ENCODE measurements around the gene NLRP3.

The NLRP3 gene

GRCh38 chr1:247456914-247457639 lies 41.1 kb downstream of the NLRP3 start:
- no peak for TF ChIP-seq CTCF (IDR thresholded peaks at IDR 0.05)
- Histone ChIP-seq H3K27ac (peak overlapping the region; percentile 18), H3K4me1 (ENCODE audit: control insufficient read depth in 1 of 2, insufficient read depth in 1 of 2, low read depth in 1 of 2, low read length in 1 of 2) (peaks cover 34% of the 10 kb centered on the region in 2 experiments), H3K9me3 (no peaks in the 10 kb centered on the region), H3K36me3 (no peaks in the 10 kb centered on the region), H3K27me3 (no peaks in the 10 kb centered on the region), H3K4me3 (ENCODE audit: low read depth in 1 of 2, low read length in 1 of 2) (no peak overlapping the region)

GRCh38 chr1:247459507-247459906 lies 43.5 kb downstream of the NLRP3 start:
- Histone ChIP-seq H3K4me1 (ENCODE audit: control insufficient read depth in 1 of 2, insufficient read depth in 1 of 2, low read depth in 1 of 2, low read length in 1 of 2) (peaks cover 19 to 20% of the 10 kb centered on the region in 2 experiments), H3K36me3 (no peaks in the 10 kb centered on the region), H3K27me3 (no peaks in the 10 kb centered on the region), H3K27ac (no peak overlapping the region), H3K9me3 (no peaks in the 10 kb centered on the region), H3K4me3 (ENCODE audit: low read depth in 1 of 2, low read length in 1 of 2) (no peak overlapping the region)
- TF ChIP-seq CTCF (IDR thresholded peaks at IDR 0.05): no peak

GRCh38 chr1:247465796-247466195 lies 49.8 kb downstream of the NLRP3 start:
- no peaks in the 10 kb centered on the region for H3K27me3 ChIP-seq
- no peak overlapping the region for H3K27ac ChIP-seq
- peaks cover 3 to 5% of the 10 kb centered on the region in 2 experiments for H3K4me1 ChIP-seq (ENCODE audit: control insufficient read depth in 1 of 2, insufficient read depth in 1 of 2, low read depth in 1 of 2, low read length in 1 of 2)
- H3K36me3 ChIP-seq: no peaks in the 10 kb centered on the region
- H3K9me3 ChIP-seq: no peaks in the 10 kb centered on the region
- no peak for TF ChIP-seq CTCF (IDR thresholded peaks at IDR 0.05)
- H3K4me3 ChIP-seq (ENCODE audit: low read depth in 1 of 2, low read length in 1 of 2): no peak overlapping the region

GRCh38 chr1:247467129-247467528 lies 51.2 kb downstream of the NLRP3 start:
- no peaks in the 10 kb centered on the region for H3K36me3 ChIP-seq
- no peak for TF ChIP-seq CTCF (IDR thresholded peaks at IDR 0.05)
- no peaks in the 10 kb centered on the region for H3K9me3 ChIP-seq

GRCh38 chr1:247468481-247469140 lies 52.6 kb downstream of the NLRP3 start:
- H3K9me3 ChIP-seq: no peaks in the 10 kb centered on the region
- no peak overlapping the region for H3K27ac ChIP-seq
- no peaks in the 10 kb centered on the region for H3K36me3 ChIP-seq
- H3K27me3 ChIP-seq: no peaks in the 10 kb centered on the region
- peaks cover 3 to 5% of the 10 kb centered on the region in 2 experiments for H3K4me1 ChIP-seq (ENCODE audit: control insufficient read depth in 1 of 2, insufficient read depth in 1 of 2, low read depth in 1 of 2, low read length in 1 of 2)
- H3K4me3 ChIP-seq (ENCODE audit: low read depth in 1 of 2, low read length in 1 of 2): no peak overlapping the region
- TF ChIP-seq CTCF (IDR thresholded peaks at IDR 0.05): no peak

More at GRCh38 chr1:247467129-247467528, 51.2 kb downstream of the NLRP3 start:
- Histone ChIP-seq H3K4me1 (ENCODE audit: control insufficient read depth in 1 of 2, insufficient read depth in 1 of 2, low read depth in 1 of 2, low read length in 1 of 2) (peaks cover 3 to 5% of the 10 kb centered on the region in 2 experiments), H3K27ac (no peak overlapping the region), H3K4me3 (ENCODE audit: low read depth in 1 of 2, low read length in 1 of 2) (no peak overlapping the region), H3K27me3 (no peaks in the 10 kb centered on the region)

Measured in neutrophil (primary cell).